HL-60/S4 treated with retinoic acid at 250 ng/mL for 4 days and 3 days (cell line): ENCODE measurements around the gene SCARB2.

ENCODE experiments used
- in situ Hi-C: fragments of 300-500 bp; cut with MboI; formaldehyde crosslinking; loops from 2 replicates; pipeline ENCODE4 v1.7.0; 2022; ENCODE audit warnings: low sequenced_read_pairs

Gene SCARB2

GRCh38 chr4:76200771-76201231 lies 12.8 kb downstream of the SCARB2 start:
- in situ Hi-C loops, result no loop called here

DNA sequence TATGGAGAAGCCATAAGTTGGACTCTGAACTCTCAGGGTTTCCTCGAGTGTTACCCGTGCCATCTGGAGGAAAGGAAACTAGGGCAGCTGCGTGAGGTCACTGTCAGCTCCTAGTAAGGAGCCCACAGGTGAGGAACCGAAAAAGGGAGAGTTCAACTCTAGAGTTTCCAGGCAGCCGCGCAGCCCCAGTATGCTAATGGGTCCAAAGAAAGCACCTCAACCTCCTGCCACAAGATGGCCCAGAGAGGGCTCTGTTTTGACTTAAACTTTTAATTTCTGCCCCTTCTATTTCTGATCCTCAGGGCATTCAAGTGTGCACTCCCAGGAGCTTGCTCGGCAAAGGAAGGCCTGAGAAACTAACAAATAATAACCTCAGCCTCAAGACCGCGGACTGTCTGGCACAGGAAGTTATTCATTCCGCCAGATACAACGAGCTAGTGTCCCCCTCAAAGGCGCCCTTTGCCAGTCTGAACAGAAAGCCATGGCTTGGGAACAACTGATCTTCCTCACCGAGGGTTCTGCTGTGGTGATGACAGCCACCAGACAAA lies 13.9 kb downstream of the SCARB2 start:
- in situ Hi-C loops, result no loop called here

GRCh38 chr4:76198411-76199237 lies 15.0 kb downstream of the SCARB2 start:
- in situ Hi-C loops, result no loop called here

GRCh38 chr4:76197971-76198410 lies 15.6 kb downstream of the SCARB2 start:
- in situ Hi-C loops, result no loop called here

- in situ Hi-C loops, result no loop called here
Observed at GRCh38 chr4:76197031-76197743, 16.4 kb downstream of the SCARB2 start.

GRCh38 chr4:76196376-76196775 lies 17.2 kb downstream of the SCARB2 start:
- in situ Hi-C loops, result no loop called here

DNA sequence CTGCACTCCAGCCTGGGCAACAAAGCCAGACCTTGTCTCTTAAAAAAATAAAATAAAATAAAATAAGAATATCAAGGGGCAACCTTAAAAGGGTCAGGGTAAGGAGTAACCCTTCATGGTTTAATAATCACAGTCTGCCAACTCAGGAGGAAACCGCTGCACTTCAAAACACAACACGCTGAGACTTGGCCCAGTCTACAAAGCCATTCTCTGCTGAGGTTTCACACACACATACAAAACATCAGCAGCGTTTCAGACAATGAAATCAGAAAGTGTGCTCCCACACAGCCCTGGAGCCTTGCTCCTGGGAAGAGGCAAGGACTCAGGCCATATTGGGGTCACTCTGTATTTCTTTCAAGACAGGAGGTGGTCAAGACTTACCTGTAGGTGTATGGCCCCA lies 18.3 kb downstream of the SCARB2 start:
- in situ Hi-C loops, result no loop called here

DNA sequence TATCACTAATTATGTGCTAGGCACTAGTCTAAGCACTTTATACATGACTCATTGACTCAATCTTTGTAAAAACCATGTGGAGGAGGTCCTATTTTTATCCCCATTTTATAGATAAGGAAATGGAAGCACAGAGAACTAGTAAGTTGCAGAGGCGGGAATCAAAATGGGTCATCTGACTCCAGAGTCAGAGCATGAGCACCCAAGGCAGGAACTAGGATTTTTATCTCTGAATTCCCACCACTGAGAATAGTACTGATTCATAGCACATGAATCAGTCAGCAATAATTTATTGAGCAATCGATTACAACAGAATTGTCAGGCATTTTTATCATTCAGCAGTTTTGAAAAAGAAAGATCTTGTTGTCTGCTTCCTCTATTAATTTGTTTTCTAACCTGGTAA lies 19.3 kb downstream of the SCARB2 start:
- in situ Hi-C loops, result no loop called here

GRCh38 chr4:76192236-76192635 lies 21.4 kb downstream of the SCARB2 start:
- in situ Hi-C loops, result no loop called here

DNA sequence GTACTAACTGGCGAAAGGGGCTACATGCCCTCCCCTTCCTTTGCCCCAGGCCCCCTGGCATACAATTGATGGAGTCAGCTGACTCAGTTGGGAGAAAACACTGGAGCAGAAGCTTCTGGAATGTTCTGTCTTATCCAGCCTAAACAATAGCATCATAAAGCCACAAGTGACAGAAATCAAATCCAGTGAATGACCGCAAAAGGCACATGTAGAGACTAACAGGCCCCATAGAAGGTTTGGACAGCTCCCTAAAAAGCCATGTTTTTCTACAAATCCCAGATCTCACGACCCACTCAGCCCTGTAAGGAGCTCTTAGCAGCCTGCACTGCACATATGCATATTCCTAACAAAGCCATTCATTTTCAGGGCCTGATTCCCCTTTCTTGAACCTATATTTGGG lies 25.1 kb downstream of the SCARB2 start:
- in situ Hi-C loops, result no loop called here

GRCh38 chr4:76188149-76188548 lies 25.5 kb downstream of the SCARB2 start:
- in situ Hi-C loops, result no loop called here

DNA sequence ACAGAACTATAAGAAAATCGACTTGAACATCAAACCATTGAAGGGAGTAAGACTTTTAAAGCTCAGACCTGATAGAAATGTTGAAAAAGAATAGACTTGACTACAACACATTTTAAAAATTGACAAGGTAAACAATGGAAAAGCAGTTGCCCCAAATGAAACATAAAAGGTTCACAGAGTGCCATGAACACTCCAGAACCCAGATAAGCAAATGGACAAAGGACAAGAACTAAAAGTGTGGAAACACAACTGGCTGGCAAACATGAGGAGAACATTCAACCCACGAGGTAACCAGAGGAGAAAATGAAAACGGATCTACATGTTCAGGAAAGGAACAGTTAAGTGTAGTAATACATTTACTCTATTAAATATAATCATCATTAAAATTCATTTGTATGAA lies 26.5 kb downstream of the SCARB2 start:
- in situ Hi-C loops, result no loop called here

DNA sequence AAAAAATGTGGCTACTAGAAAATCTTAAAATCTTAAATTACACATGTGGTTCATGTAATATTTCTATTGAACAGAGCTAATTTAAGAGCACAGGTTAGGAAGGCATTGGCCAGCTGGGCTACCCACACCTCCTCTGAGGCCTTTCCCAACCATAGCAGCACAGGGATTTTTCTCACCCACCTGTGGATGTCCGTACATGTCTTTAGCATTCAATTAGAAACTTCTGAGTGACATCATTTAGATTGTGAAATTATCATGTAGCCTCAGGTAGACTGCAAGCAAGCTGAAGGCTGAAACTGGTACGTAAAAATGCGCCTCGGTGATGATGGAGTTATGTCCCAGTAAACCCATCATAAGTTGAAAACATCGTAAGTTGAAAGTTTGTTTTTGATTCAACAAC lies 31.2 kb downstream of the SCARB2 start:
- in situ Hi-C loops, result no loop called here

DNA sequence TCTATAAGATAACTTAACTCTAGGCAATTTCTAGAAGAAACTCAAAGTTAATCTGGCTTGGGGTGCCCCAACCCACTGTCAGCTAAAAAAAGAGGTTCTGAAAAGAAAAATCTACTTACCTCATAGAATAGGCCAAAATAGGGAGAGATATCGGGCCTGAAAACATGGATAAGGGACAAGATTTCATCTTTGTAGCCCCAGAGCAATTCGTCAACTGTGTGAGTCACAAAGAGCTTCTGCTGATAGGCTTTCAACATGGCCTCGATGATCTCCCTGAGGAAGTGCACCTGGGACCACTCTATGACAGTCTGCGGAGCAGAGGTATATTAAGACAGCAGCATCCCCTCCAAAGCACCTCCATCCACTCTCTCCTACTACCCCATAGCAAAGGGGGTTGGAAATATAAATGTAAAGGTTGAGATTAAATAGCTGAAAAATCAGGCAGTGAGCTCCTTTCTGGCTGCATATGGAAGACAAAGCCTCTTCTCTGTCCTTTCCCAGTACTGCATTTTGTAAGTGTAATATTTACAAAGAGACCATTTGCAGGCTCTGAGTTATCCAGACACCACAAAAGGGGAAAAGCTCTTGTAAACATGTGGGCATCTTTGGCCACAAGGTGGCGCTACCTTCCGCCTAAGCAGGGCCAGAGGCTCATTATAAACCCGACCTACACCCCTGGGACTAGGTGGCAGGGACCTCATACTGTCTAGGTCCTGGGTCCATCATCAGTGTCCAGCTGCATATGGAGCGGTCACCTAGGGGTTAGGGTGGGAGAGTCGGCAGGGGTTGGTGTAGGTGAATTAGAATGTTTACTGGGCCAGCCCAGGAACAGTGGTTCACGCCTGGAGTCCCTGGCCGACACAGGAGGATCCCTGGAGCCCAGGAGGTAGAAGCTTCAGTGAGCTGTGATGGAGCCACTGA lies 34.0 kb downstream of the SCARB2 start:
- in situ Hi-C loops, result no loop called here

DNA sequence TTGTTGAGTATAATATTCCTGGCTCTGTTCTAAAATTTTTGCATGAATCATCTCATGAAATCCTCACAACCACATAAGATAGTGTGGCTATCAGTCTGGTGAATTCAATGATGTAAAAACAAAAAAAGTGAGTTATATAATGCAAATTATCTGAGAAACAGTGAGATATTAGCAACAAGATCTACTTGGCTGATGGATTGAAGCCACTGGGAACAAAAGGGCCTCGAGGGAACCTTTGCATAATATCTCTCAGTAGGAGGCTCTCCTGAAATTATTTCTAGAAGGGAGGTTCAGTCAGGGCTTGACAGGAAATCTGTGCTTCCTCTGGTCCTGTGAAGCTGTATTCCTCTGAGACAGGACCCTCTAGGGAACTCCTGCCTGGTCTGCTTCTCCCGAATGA lies 35.3 kb downstream of the SCARB2 start:
- in situ Hi-C loops, result no loop called here

DNA sequence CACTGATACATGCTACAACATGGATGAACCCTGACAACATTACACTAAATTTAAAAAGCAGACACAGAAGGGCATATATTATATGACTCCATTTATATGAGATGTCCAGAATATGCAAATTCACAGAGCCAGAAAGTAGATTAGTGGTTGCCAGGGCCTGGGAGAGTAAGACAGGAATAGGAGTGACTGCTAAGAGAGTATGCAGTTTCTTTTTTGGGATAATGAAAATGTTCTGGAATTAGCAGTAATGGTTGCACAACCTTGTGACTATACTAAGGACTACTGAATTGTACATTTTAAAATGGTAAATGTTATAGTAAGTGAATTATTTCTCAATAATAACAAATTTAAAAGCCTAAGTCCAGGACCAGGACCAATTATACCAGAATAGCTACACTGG lies 35.9 kb downstream of the SCARB2 start:
- in situ Hi-C loops, result no loop called here

DNA sequence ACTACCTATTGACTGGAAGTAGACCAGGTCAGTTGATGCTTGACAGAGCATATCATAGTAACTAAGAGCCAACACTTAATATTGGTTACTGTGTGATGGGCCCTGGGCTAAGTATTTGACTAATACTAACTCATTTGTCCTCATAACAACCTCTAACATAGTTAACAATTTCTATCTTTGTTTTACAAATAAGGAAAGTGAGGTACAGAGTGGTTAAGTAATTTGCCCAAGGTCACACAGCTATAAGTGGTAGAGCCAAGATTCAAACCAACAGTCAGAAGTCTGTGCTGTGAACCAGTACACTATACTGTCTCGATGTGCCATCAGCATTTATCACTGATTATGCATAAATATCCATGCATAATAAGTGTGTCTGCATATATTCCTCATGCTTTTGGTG lies 38.3 kb downstream of the SCARB2 start:
- in situ Hi-C loops, result no loop called here

- in situ Hi-C loops, result no loop called here
Observed at GRCh38 chr4:76174216-76174615, 39.4 kb downstream of the SCARB2 start.

GRCh38 chr4:76168688-76169087 lies 44.9 kb downstream of the SCARB2 start:
- in situ Hi-C loops, result no loop called here

GRCh38 chr4:76166480-76166879 lies 47.1 kb downstream of the SCARB2 start:
- in situ Hi-C loops, result no loop called here

DNA sequence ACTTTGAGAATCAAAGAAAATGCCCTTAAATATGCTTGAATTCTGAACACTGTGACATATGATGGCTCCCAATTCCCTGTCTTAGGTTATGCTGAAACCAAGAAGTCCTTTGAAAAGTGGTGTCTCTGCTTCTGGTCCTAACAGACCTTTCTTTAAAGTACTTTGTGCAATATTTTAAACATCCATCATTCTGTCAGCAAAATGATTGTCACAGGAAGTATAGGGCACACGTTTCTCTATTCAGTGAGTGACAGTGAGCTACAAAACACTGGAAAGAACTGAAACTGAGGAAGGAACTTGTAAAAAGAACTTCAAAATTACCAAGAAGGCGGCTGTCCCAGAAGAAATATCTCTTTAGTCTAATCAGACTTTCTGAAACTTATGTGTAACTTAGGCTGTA lies 53.3 kb downstream of the SCARB2 start:
- in situ Hi-C loops, result no loop called here
